H9 (cell line): ENCODE data around the gene CHMP4B. TPM values are rescaled to one million over a fixed set of nuclear protein-coding genes. Genes with fewer than 3 reads are reported as not detected.

Source experiments
- DNase-seq: peaks from one replicate; pipeline ENCODE4 v3.0.0-alpha.2; 2017
- H2AFZ ChIP-seq: one replicate; pipeline ENCODE4 v1.6.1; 2013; ENCODE audit warnings: mild to moderate bottlenecking, low read length, control low read depth, moderate library complexity
- H2AK5ac ChIP-seq: 2 replicates; pipeline ENCODE4 v1.6.1; 2013; ENCODE audit warnings: low read length, control low read depth, mixed read lengths; ENCODE audit not compliant: insufficient read length
- H2BK120ac ChIP-seq: one replicate; pipeline ENCODE4 v1.6.1; 2013; ENCODE audit warnings: low read depth, mild to moderate bottlenecking, low read length, control low read depth, inconsistent platforms; ENCODE audit not compliant: poor library complexity, severe bottlenecking
- H2BK12ac ChIP-seq: 2 replicates; pipeline ENCODE4 v1.6.1; 2013; ENCODE audit warnings: low read length, control low read depth, mixed read lengths, low read depth; ENCODE audit not compliant: insufficient read length
- H2BK15ac ChIP-seq: 2 replicates; pipeline ENCODE4 v1.6.1; 2013; ENCODE audit warnings: low read depth, low read length, control low read depth
- H2BK20ac ChIP-seq: one replicate; pipeline ENCODE4 v1.6.1; 2013; ENCODE audit warnings: low read depth, mild to moderate bottlenecking, low read length, control low read depth, inconsistent platforms; ENCODE audit not compliant: poor library complexity, severe bottlenecking
- H2BK5ac ChIP-seq: 2 replicates; pipeline ENCODE4 v1.6.1; 2013; ENCODE audit warnings: low read length, control low read depth, mixed read lengths; ENCODE audit not compliant: insufficient read length
- H3K14ac ChIP-seq: 2 replicates; pipeline ENCODE4 v1.6.1; 2013; ENCODE audit warnings: low read length, control low read depth; ENCODE audit not compliant: insufficient read depth
- H3K18ac ChIP-seq: 2 replicates; pipeline ENCODE4 v1.6.1; 2013; ENCODE audit warnings: low read depth, mild to moderate bottlenecking, mixed read lengths, low read length, control low read depth; ENCODE audit not compliant: insufficient read length
- H3K23ac ChIP-seq: 2 replicates; pipeline ENCODE4 v1.6.1; 2013; ENCODE audit warnings: low read length, control low read depth, mixed read lengths, low read depth; ENCODE audit not compliant: insufficient read length
- H3K23me2 ChIP-seq: 2 replicates; pipeline ENCODE4 v1.6.1; 2013; ENCODE audit warnings: low read depth, mild to moderate bottlenecking, mixed read lengths, low read length, control low read depth; ENCODE audit not compliant: insufficient read length, poor library complexity, severe bottlenecking
- H3K27ac ChIP-seq: 2 replicates; pipeline ENCODE4 v1.5.1; 2013; ENCODE audit warnings: low read length, control low read depth, mixed read lengths, low read depth; ENCODE audit not compliant: insufficient read length
- H3K27me3 ChIP-seq: 2 replicates; pipeline ENCODE4 v1.6.1; 2013; ENCODE audit warnings: low read length, control low read depth, inconsistent platforms; ENCODE audit not compliant: insufficient read depth
- H3K4ac ChIP-seq: 2 replicates; pipeline ENCODE4 v1.6.1; 2013; ENCODE audit warnings: low read depth, mild to moderate bottlenecking, control low read depth, inconsistent platforms, low read length, moderate library complexity
- H3K4me1 ChIP-seq: 2 replicates; pipeline ENCODE4 v1.6.1; 2013; ENCODE audit warnings: low read length, control low read depth, inconsistent platforms; ENCODE audit not compliant: insufficient read depth
- H3K4me2 ChIP-seq: 2 replicates; pipeline ENCODE4 v1.6.1; 2013; ENCODE audit warnings: low read length, control low read depth, mixed read lengths; ENCODE audit not compliant: insufficient read length, insufficient read depth
- H3K56ac ChIP-seq: 2 replicates; pipeline ENCODE4 v1.6.1; 2013; ENCODE audit warnings: low read depth, mild to moderate bottlenecking, mixed read lengths, low read length, control low read depth; ENCODE audit not compliant: insufficient read length
- H3K79me1 ChIP-seq: 2 replicates; pipeline ENCODE4 v1.6.1; 2013; ENCODE audit warnings: low read depth, mild to moderate bottlenecking, moderate library complexity, low read length, control low read depth, inconsistent platforms; ENCODE audit not compliant: insufficient read depth, poor library complexity, severe bottlenecking
- H3K79me2 ChIP-seq: 2 replicates; pipeline ENCODE4 v1.6.1; 2013; ENCODE audit warnings: low read length, control low read depth, inconsistent platforms; ENCODE audit not compliant: insufficient read depth
- H3K9ac ChIP-seq: 2 replicates; pipeline ENCODE4 v1.6.1; 2013; ENCODE audit warnings: low read length, control low read depth, mixed read lengths; ENCODE audit not compliant: insufficient read length; ENCODE audit errors: extremely low read depth
- H3K9me3 ChIP-seq: one replicate; pipeline ENCODE4 v1.6.1; 2013; ENCODE audit warnings: low read depth, low read length, inconsistent platforms; ENCODE audit not compliant: control insufficient read depth
- H3T11ph ChIP-seq: one replicate; pipeline ENCODE4 v1.6.1; 2013; ENCODE audit warnings: mild to moderate bottlenecking, low read length, control low read depth, inconsistent platforms
- H4K20me1 ChIP-seq: one replicate; pipeline ENCODE4 v1.6.1; 2013; ENCODE audit not compliant: control insufficient read depth, insufficient read length, insufficient read depth
- H4K5ac ChIP-seq: 2 replicates; pipeline ENCODE4 v1.6.1; 2013; ENCODE audit warnings: low read depth, mild to moderate bottlenecking, mixed read lengths, low read length, control low read depth; ENCODE audit not compliant: insufficient read length
- H4K8ac ChIP-seq: replicated peaks from 2 replicates; pipeline ENCODE4 v1.6.1; 2013; ENCODE audit warnings: low read length, control low read depth, mixed read lengths, low read depth; ENCODE audit not compliant: insufficient read length
- H4K91ac ChIP-seq: 2 replicates; pipeline ENCODE4 v1.6.1; 2013; ENCODE audit warnings: low read depth, mild to moderate bottlenecking, moderate library complexity, mixed read lengths, low read length, control low read depth; ENCODE audit not compliant: insufficient read length
- H3K27ac Mint-ChIP-seq, 3 experiments: 2 replicates in 2 of 3; 3 replicates in 1 of 3; pipeline ENCODE4 v1.8.0; 2020 to 2021; ENCODE audit warnings: mixed read lengths in 3 of 3, mild to moderate bottlenecking in 1 of 3, moderate library complexity in 1 of 3
- H3K27me3 Mint-ChIP-seq: 2 replicates; pipeline ENCODE4 v1.8.0; 2021; ENCODE audit warnings: low read depth, mild to moderate bottlenecking, moderate library complexity, mixed read lengths
- H3K36me3 Mint-ChIP-seq, 3 experiments: 2 replicates in 2 of 3; 3 replicates in 1 of 3; pipeline ENCODE4 v1.8.0; 2020 to 2021; ENCODE audit warnings: low read depth in 3 of 3, mixed read lengths in 3 of 3; ENCODE audit not compliant: insufficient read depth in 1 of 3
- H3K4me1 Mint-ChIP-seq, 2 experiments: 2 replicates each; pipeline ENCODE4 v1.8.0; 2020; ENCODE audit warnings: mixed read lengths in 2 of 2
- H3K4me3 Mint-ChIP-seq, 2 experiments: 2 replicates in 1 of 2; 3 replicates in 1 of 2; pipeline ENCODE4 v1.8.0; 2020 to 2021; ENCODE audit warnings: mild to moderate bottlenecking in 2 of 2, mixed read lengths in 2 of 2, moderate library complexity in 1 of 2
- H3K9me3 Mint-ChIP-seq, 2 experiments: 2 replicates in 1 of 2; 3 replicates in 1 of 2; pipeline ENCODE4 v1.8.0; 2020; ENCODE audit warnings: mild to moderate bottlenecking in 2 of 2, mixed read lengths in 2 of 2, moderate library complexity in 1 of 2
- WGBS: extraction: QIAGEN DNeasy Blood & Tissue Kit; methylation state at CpG from one replicate; pipeline ENCODE4 v1.1.7; 2013; ENCODE audit warnings: missing lambda C conversion rate, low lambda C conversion rate, mixed read lengths; ENCODE audit not compliant: insufficient read length; ENCODE audit errors: extremely low coverage; 5-methylcytosine and 5-hydroxymethylcytosine counted together
- total RNA-seq: library from RNA; stranded (reverse); gene quantifications from 2 replicates; pipeline ENCODE4 v1.2.1, GENCODE V29; 2021
- TF ChIP-seq, protein P1 (sequence below): fragments of 200-600 bp; sonication (generic); conservative IDR thresholded peaks from 3 replicates; pipeline ENCODE4 v1.8.0; 2021; ENCODE audit warnings: antibody characterized with exemption, mild to moderate bottlenecking

CHMP4B gene
- total RNA-seq, 1 experiment from 2014 or later: 94.9 TPM

DNA sequence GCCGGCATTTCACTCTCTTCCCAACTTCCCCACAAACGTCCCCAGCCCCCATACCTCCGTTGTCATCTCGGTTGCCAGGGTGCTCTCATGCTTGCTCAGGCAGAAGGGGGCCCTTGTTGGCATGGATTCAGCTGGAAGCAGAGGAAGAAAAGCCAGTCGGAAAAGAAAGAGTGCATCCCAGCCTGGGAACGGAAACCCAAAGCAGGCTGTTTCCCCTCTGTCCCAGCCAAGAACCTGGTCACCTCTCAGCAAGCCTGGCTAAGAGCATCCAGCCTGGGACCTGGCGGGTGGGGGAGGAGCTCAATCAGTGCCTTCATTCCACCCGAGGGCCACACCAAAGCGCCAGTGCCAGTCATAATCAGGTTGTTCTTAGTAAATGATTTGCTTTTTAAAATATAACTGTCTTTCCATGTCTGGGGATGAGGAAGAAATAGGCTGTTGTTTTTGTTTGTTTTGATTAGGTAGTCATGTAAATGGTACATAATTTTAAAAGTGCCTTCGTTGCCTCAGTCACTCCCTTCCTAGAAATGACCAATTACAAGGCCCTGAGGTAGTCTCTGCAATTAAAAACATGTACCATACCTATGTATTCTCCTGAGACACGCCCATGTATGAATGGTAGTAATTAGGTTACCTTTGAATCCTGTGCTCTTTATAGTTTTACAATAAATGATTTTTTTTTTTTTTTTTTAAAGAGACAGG, 21.1 kb downstream of the CHMP4B start:
- H3K4me3 Mint-ChIP-seq: no peak overlapping the region
- Histone ChIP-seq H3K4me1 (peaks cover 5% of the 10 kb centered on the region), H3K9ac (no peak overlapping the region), H3K4me2 (no peak overlapping the region), H3K18ac (no peak overlapping the region), H3T11ph (no peak overlapping the region), H2BK120ac (no peak overlapping the region), H2BK15ac (no peak overlapping the region), H3K27me3 (no peaks in the 10 kb centered on the region), H4K20me1 (no peaks in the 10 kb centered on the region), H2BK12ac (no peak overlapping the region), H3K4ac (no peak overlapping the region), H3K79me2 (no peaks in the 10 kb centered on the region), H3K79me1 (no peaks in the 10 kb centered on the region), H2BK20ac (no peak overlapping the region), H3K23ac (no peak overlapping the region), H4K91ac (no peak overlapping the region), H2AK5ac (no peak overlapping the region), H4K8ac (no peak overlapping the region), H3K9me3 (no peaks in the 10 kb centered on the region), H3K56ac (no peak overlapping the region), H4K5ac (no peak overlapping the region), H3K27ac (no peak overlapping the region), H2BK5ac (no peak overlapping the region), H3K14ac (no peak overlapping the region; the same call in 1 of the 2 replicates), H3K23me2 (no peaks in the 10 kb centered on the region), H2AFZ (no peak overlapping the region)
- H3K36me3 Mint-ChIP-seq: peaks cover 7 to 19% (median 12%) of the 10 kb centered on the region in 3 experiments; a peak in 6 of 7 replicates
- peak overlapping the region; percentile 38 to 73 (median 56); a peak in 6 of 7 replicates for H3K27ac Mint-ChIP-seq
- no peak for DNase-seq
- no peaks in the 10 kb centered on the region for H3K27me3 Mint-ChIP-seq
- TF ChIP-seq, protein P1, sequence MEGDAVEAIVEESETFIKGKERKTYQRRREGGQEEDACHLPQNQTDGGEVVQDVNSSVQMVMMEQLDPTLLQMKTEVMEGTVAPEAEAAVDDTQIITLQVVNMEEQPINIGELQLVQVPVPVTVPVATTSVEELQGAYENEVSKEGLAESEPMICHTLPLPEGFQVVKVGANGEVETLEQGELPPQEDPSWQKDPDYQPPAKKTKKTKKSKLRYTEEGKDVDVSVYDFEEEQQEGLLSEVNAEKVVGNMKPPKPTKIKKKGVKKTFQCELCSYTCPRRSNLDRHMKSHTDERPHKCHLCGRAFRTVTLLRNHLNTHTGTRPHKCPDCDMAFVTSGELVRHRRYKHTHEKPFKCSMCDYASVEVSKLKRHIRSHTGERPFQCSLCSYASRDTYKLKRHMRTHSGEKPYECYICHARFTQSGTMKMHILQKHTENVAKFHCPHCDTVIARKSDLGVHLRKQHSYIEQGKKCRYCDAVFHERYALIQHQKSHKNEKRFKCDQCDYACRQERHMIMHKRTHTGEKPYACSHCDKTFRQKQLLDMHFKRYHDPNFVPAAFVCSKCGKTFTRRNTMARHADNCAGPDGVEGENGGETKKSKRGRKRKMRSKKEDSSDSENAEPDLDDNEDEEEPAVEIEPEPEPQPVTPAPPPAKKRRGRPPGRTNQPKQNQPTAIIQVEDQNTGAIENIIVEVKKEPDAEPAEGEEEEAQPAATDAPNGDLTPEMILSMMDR: no peak
- no CpG with 5 or more reads among the region's 11 CpGs for WGBS
- peaks cover 40 to 48% of the 10 kb centered on the region in 2 experiments for H3K4me1 Mint-ChIP-seq
- H3K9me3 Mint-ChIP-seq: no peaks in the 10 kb centered on the region
